IMR-90 (cell line): ENCODE measurements around the gene ELFN1. TPM values are rescaled to one million over a fixed set of nuclear protein-coding genes. Genes with fewer than 3 reads are reported as not detected.

Experiments
- ATAC-seq: fragments of 200-7000 bp; cut with Tn5 transposase; 2 replicates; pipeline ENCODE4 v1.9.1; 2020; ENCODE audit warnings: low read depth, mild to moderate bottlenecking, moderate library complexity
- BruUV-seq: library from RNA; stranded (reverse); fragments of 400-500 nt; replicated peaks from 2 replicates; lab custom pipeline; 2021; lab: Mats Ljungman, UMichigan
- CTCF ChIA-PET: fragments of 300-600 bp; formaldehyde crosslinking; extraction: SDS; loops from one replicate; lab custom pipeline; 2021; ENCODE audit warnings: antibody characterized with exemption; lab: Yijun Ruan, JAX
- POLR2A ChIA-PET: fragments of 300-600 bp; sonication (Branson Sonifier 250); formaldehyde crosslinking; loops from one replicate; lab custom pipeline; 2022; ENCODE audit warnings: antibody characterized with exemption; ENCODE audit not compliant: unreplicated experiment; lab: Charles Lee
- DNase-seq: peaks from one replicate; pipeline ENCODE4 v3.0.0; 2013
- H2AFZ ChIP-seq: replicated peaks from 2 replicates; pipeline ENCODE3; 2013; ENCODE audit warnings: low read length, mild to moderate bottlenecking; ENCODE audit not compliant: poor library complexity
- H2AK5ac ChIP-seq: 2 replicates; pipeline ENCODE4 v1.6.1; 2013; ENCODE audit warnings: low read depth, low read length, inconsistent platforms
- H2AK9ac ChIP-seq: replicated peaks from 2 replicates; pipeline ENCODE3; 2013; ENCODE audit warnings: mild to moderate bottlenecking, low read depth, low read length, moderate library complexity; ENCODE audit not compliant: poor library complexity
- H2BK120ac ChIP-seq: 2 replicates; pipeline ENCODE4 v1.6.1; 2013; ENCODE audit warnings: low read depth, low read length, inconsistent platforms
- H2BK15ac ChIP-seq: 3 replicates; pipeline ENCODE4 v1.6.1; 2013; ENCODE audit warnings: low read depth, low read length, inconsistent platforms
- H2BK20ac ChIP-seq: 2 replicates; pipeline ENCODE4 v1.6.1; 2013; ENCODE audit warnings: low read depth, mild to moderate bottlenecking, inconsistent platforms, low read length, moderate library complexity
- H2BK5ac ChIP-seq: 2 replicates; pipeline ENCODE4 v1.6.1; 2013; ENCODE audit warnings: mild to moderate bottlenecking, low read depth, low read length, inconsistent platforms; ENCODE audit not compliant: poor library complexity, severe bottlenecking
- H3K14ac ChIP-seq: replicated peaks from 2 replicates; pipeline ENCODE4 v1.6.1; 2013; ENCODE audit warnings: low read depth, low read length, inconsistent platforms
- H3K18ac ChIP-seq: 2 replicates; pipeline ENCODE4 v1.6.1; 2013; ENCODE audit warnings: low read depth, low read length, control low read depth
- H3K23ac ChIP-seq: 2 replicates; pipeline ENCODE4 v1.6.1; 2013; ENCODE audit warnings: low read depth, low read length, inconsistent platforms
- H3K27ac ChIP-seq: 2 replicates; pipeline ENCODE4 v1.5.1; 2013; ENCODE audit warnings: mild to moderate bottlenecking, control low read depth, low read length; ENCODE audit not compliant: insufficient read depth
- H3K27me3 ChIP-seq: 2 replicates; pipeline ENCODE4 v1.6.1; 2013; ENCODE audit warnings: low read length; ENCODE audit not compliant: control insufficient read depth, insufficient read depth
- H3K36me3 ChIP-seq: 2 replicates; pipeline ENCODE4 v1.6.1; 2013; ENCODE audit warnings: low read length, mixed read lengths; ENCODE audit not compliant: control insufficient read depth, insufficient read depth
- H3K4ac ChIP-seq: 2 replicates; pipeline ENCODE4 v1.6.1; 2013; ENCODE audit warnings: low read depth, low read length, inconsistent platforms
- H3K4me1 ChIP-seq: 2 replicates; pipeline ENCODE4 v1.6.1; 2013; ENCODE audit warnings: low read length, mixed read lengths; ENCODE audit not compliant: control insufficient read depth, insufficient read depth
- H3K4me2 ChIP-seq: 2 replicates; pipeline ENCODE4 v1.6.1; 2013; ENCODE audit warnings: low read depth, mild to moderate bottlenecking, control low read depth, low read length, moderate library complexity
- H3K4me3 ChIP-seq: 2 replicates; pipeline ENCODE4 v1.5.1; 2013; ENCODE audit warnings: low read depth, mild to moderate bottlenecking, control low read depth, low read length, moderate library complexity; ENCODE audit not compliant: insufficient read depth
- H3K56ac ChIP-seq: 2 replicates; pipeline ENCODE4 v1.6.1; 2013; ENCODE audit warnings: low read length, inconsistent platforms; ENCODE audit not compliant: insufficient read depth; ENCODE audit errors: extremely low read depth
- H3K79me1 ChIP-seq, 2 experiments: 2 replicates each; pipeline ENCODE4 v1.6.1; 2013; ENCODE audit warnings: low read length in 2 of 2, inconsistent platforms in 1 of 2, low read depth in 1 of 2
- H3K9ac ChIP-seq: 2 replicates; pipeline ENCODE4 v1.6.1; 2013; ENCODE audit warnings: low read depth, low read length, control low read depth
- H3K9me1 ChIP-seq: 2 replicates; pipeline ENCODE4 v1.6.1; 2013; ENCODE audit warnings: low read length, inconsistent platforms; ENCODE audit not compliant: insufficient read depth
- H3K9me3 ChIP-seq: 2 replicates; pipeline ENCODE4 v1.6.1; 2013; ENCODE audit warnings: low read length; ENCODE audit not compliant: control insufficient read depth, insufficient read depth
- H4K20me1 ChIP-seq: 2 replicates; pipeline ENCODE4 v1.6.1; 2013; ENCODE audit warnings: low read length, inconsistent platforms; ENCODE audit not compliant: insufficient read depth
- H4K5ac ChIP-seq: 2 replicates; pipeline ENCODE4 v1.6.1; 2013; ENCODE audit warnings: mild to moderate bottlenecking, low read depth, low read length, control low read depth
- H4K8ac ChIP-seq, 2 experiments: 2 replicates each; pipeline ENCODE4 v1.6.1; 2013; ENCODE audit warnings: low read depth in 2 of 2, low read length in 2 of 2, control low read depth in 1 of 2, inconsistent platforms in 1 of 2
- H4K91ac ChIP-seq: 2 replicates; pipeline ENCODE4 v1.6.1; 2013; ENCODE audit warnings: low read depth, low read length, inconsistent platforms; ENCODE audit not compliant: insufficient read depth
- RCOR1 ChIP-seq: IDR thresholded peaks from 2 replicates; pipeline ENCODE4 v1.6.1; 2012; ENCODE audit warnings: mild to moderate bottlenecking, low read length, improper control_type of control experiment; ENCODE audit not compliant: insufficient replicate concordance
- WGBS, 2 experiments: methylation state at CpG; one replicate each; pipeline versions ENCODE4 v1.1.5 to v1.1.7; 2013; ENCODE audit warnings: missing lambda C conversion rate in 2 of 2; ENCODE audit not compliant: insufficient read length in 1 of 2; ENCODE audit errors: extremely low coverage in 2 of 2; 5-methylcytosine and 5-hydroxymethylcytosine counted together
- dilution Hi-C: fragments of 300-500 bp; cut with HindIII; formaldehyde crosslinking; loops from one replicate; pipeline ENCODE4 v1.14.3; 2018; ENCODE audit warnings: low sequenced_read_pairs; ENCODE audit not compliant: unreplicated experiment
- in situ Hi-C: fragments of 300-500 bp; cut with MboI; formaldehyde crosslinking; loops from 3 replicates; pipeline ENCODE4 v1.14.3; 2019; ENCODE audit warnings: low sequenced_read_pairs, inconsistent platforms, mixed read lengths
- intact Hi-C: fragments of 100-400 bp; cut with micrococcal nuclease; formaldehyde crosslinking; loops from 2 replicates; pipeline ENCODE4 v1.10.0; 2022
- polyA plus RNA-seq, 3 experiments: library from polyadenylated mRNA; depleted of rRNA; stranded (reverse); fragments of >200 nt; gene quantifications; 2 replicates each; pipeline ENCODE4 v1.2.3, GENCODE V29; 2012; ENCODE audit warnings: low replicate concordance in 1 of 3
- total RNA-seq: library from RNA; depleted of rRNA; stranded (reverse); fragments of >200 nt; gene quantifications from 2 replicates; pipeline ENCODE4 v1.2.3, GENCODE V29; 2012

ELFN1 gene
- total and polyA plus RNA-seq, 2 of the 4 experiments (the other 2 are of a cell fraction) = 1.6 to 5.2 TPM

DNA sequence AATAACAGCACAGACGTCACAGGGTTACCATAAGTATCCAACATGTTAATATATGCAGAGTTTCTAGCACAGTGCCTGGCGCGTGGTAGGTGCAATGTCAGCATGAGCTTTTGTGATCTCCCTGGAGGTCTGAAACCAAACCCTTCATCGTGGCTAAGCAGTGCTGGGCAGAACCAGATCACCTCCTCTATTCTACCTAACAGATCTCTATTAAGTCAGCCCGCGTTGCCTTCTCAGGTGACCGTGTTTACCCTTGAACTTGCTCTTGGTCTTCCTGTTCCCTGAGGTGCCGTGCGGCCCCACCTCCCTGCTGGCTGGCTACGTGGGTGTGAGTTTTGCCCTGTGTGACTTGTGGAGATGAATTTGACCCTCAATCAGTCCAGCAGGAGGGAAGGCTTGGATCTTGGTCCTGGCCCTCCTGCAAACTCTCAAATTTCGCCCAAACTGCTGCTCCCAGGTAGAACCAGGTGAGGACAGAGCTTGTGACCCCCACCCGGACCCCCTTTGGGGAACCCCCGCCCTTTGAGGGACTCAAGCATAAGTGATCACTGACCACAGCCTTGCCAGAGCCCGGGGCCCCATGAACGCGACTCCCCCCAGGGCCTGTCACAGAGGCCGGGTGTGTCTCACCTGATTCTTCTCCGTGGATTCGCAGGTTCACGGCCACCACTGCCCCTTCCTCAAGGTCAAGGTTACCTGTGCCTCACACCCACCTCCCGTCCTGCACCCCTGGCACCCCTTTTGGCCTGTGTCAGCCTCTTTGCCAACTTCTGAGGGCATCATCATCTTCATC is 54.2 kb downstream of the ELFN1 start:
- BruUV-seq = no TSS peak
- Histone ChIP-seq H2AK5ac (no peak overlapping the region), H2AK9ac (no peak overlapping the region), H3K18ac (no peak overlapping the region), H4K5ac (no peak overlapping the region), H3K4ac (no peak overlapping the region), H3K9me1 (no peaks in the 10 kb centered on the region), H4K8ac (no peak overlapping the region), H2BK120ac (no peak overlapping the region), H2BK5ac (no peak overlapping the region), H3K9me3 (peaks cover 6% of the 10 kb centered on the region), H2AFZ (no peak overlapping the region), H3K27me3 (peaks cover 2% of the 10 kb centered on the region; the same call in 1 of the 2 replicates), H3K56ac (no peak overlapping the region), H3K79me1 (no peaks in the 10 kb centered on the region), H3K4me1 (no peaks in the 10 kb centered on the region; the same call in 1 of the 2 replicates), H3K36me3 (no peaks in the 10 kb centered on the region), H3K4me3 (no peak overlapping the region), H2BK15ac (no peak overlapping the region), H3K27ac (no peak overlapping the region), H3K4me2 (no peak overlapping the region), H3K23ac (no peak overlapping the region), H3K9ac (no peak overlapping the region), H2BK20ac (no peak overlapping the region), H3K14ac (no peak overlapping the region), H4K20me1 (no peaks in the 10 kb centered on the region), H4K91ac (no peak overlapping the region)
- POLR2A ChIA-PET = no interaction called here
- dilution Hi-C loops (no loop called here), intact Hi-C loops (no loop called here), in situ Hi-C loops (no loop called here)
- ATAC-seq (no peak), DNase-seq (no peak)
- TF ChIP-seq RCOR1 = no peak
- 80% methylated on average over 12 of the region's 21 CpGs; no CpG with 5 or more reads in 1 of the 2 experiments for WGBS, 2 experiments
- CTCF ChIA-PET = no interaction called here
